Kidney (tissue), 14 donors: ENCODE data around the gene ISL1. TPM values are rescaled to one million over a fixed set of nuclear protein-coding genes. Genes with fewer than 3 reads are reported as not detected.

Experiments
- DNase-seq, 5 donors: peaks; one replicate each; pipeline ENCODE4 v3.0.0-alpha.2; 2013 to 2020
- FAIRE-seq: peaks from 2 replicates; lab custom pipeline; 2012; peaks lifted over from hg19 to GRCh38; lab: Jason Lieb, UNC
- H3K27ac ChIP-seq, 2 donors: one replicate each; pipeline ENCODE4 v1.7.0; 2013; ENCODE audit warnings: low read depth in 2 of 2, low read length in 2 of 2, inconsistent platforms in 1 of 2
- H3K27me3 ChIP-seq: one replicate; pipeline ENCODE4 v1.7.1; 2013; ENCODE audit warnings: low read length, inconsistent platforms; ENCODE audit not compliant: control insufficient read depth, insufficient read depth
- H3K36me3 ChIP-seq, 3 donors: one replicate each; pipeline versions ENCODE4 v1.7.0 to v1.7.1; 2013; ENCODE audit warnings: low read length in 3 of 3, control low read depth in 1 of 3, inconsistent platforms in 1 of 3; ENCODE audit not compliant: insufficient read depth in 3 of 3, control insufficient read depth in 2 of 3
- H3K4me1 ChIP-seq, 3 donors: one replicate each; pipeline versions ENCODE4 v1.7.0 to v1.7.1; 2013; ENCODE audit warnings: low read length in 3 of 3, inconsistent platforms in 1 of 3, low read depth in 1 of 3; ENCODE audit not compliant: control insufficient read depth in 2 of 3, insufficient read depth in 2 of 3
- H3K4me3 ChIP-seq, 3 donors: one replicate each; pipeline versions ENCODE4 v1.7.0 to v1.8.1; 2013; ENCODE audit warnings: low read length in 3 of 3, control low read depth in 1 of 3, inconsistent platforms in 1 of 3
- H3K9ac ChIP-seq, 3 donors: one replicate each; pipeline versions ENCODE4 v1.7.0 to v1.7.1; 2013; ENCODE audit warnings: low read length in 3 of 3, control low read depth in 1 of 3, inconsistent platforms in 1 of 3
- H3K9me3 ChIP-seq, 3 donors: one replicate each; pipeline versions ENCODE4 v1.7.0 to v1.7.1; 2013; ENCODE audit warnings: low read length in 3 of 3, control low read depth in 1 of 3, inconsistent platforms in 1 of 3; ENCODE audit not compliant: control insufficient read depth in 2 of 3, insufficient read depth in 1 of 3
- CTCF ChIP-seq: IDR thresholded peaks from 3 replicates; pipeline ENCODE4 v1.5.1; 2012; ENCODE audit warnings: mild to moderate bottlenecking, moderate library complexity, borderline replicate concordance; ENCODE audit not compliant: insufficient read depth; ENCODE audit errors: extremely low read depth
- intact Hi-C: fragments of 100-400 bp; cut with DNase I; formaldehyde crosslinking; loops from one replicate; pipeline ENCODE4 v1.11.1; 2022
- polyA plus RNA-seq: library from polyadenylated mRNA; stranded (reverse); fragments of 350-450 nt; fragmentation: Illumina TruSeq; extraction: RNeasy Lipid Tissue Mini Kit (QIAGEN cat#74804); gene quantifications from one replicate; pipeline ENCODE4 v1.2.3, GENCODE V29; 2014; ENCODE audit warnings: low read depth, low replicate concordance; ENCODE audit not compliant: insufficient read depth
- total RNA-seq: library from RNA; stranded (reverse); fragmentation: NEBNext Ultra II Directional; extraction: Animal tissue kit (Norgen Biotek cat#: 25700); gene quantifications from one replicate; pipeline ENCODE4 v1.2.1, GENCODE V29; 2021
- donor health status: control.
- donor health status: control.
- donor health status: control.
- donor health status: control.
- donor health status: control.
- donor health status: DM: yes; HTN: yes; CAD: no.
- donor health status: Normal renal cell carcinoma (clear cell type).

ISL1 gene
- total and polyA plus RNA-seq, 2 donors from 2014 or later = not detected

- no peak for FAIRE-seq
Measured at GRCh38 chr5:51411921-51412325, 28.7 kb downstream of the ISL1 start.

GRCh38 chr5:51414516-51414915 is 31.3 kb downstream of the ISL1 start:
- no peak overlapping the region for H3K4me3 ChIP-seq
- FAIRE-seq = no peak

More at GRCh38 chr5:51411921-51412325, 28.7 kb downstream of the ISL1 start:
- H3K36me3 ChIP-seq = no peaks in the 10 kb centered on the region
- no peak overlapping the region for H3K4me3 ChIP-seq
- H3K27ac ChIP-seq = no peak overlapping the region
- H3K9me3 ChIP-seq = no peaks in the 10 kb centered on the region
- DNase-seq = no peak
- no peaks in the 10 kb centered on the region for H3K27me3 ChIP-seq
- no peaks in the 10 kb centered on the region for H3K4me1 ChIP-seq
- no peak for TF ChIP-seq CTCF
- intact Hi-C loops = no loop called here
- H3K9ac ChIP-seq = no peak overlapping the region

GRCh38 chr5:51416149-51416548 is 32.9 kb downstream of the ISL1 start:
- H3K4me3 ChIP-seq = no peak overlapping the region
- no peaks in the 10 kb centered on the region for H3K36me3 ChIP-seq
- TF ChIP-seq CTCF = no peak
- H3K9me3 ChIP-seq = no peaks in the 10 kb centered on the region
- DNase-seq = no peak
- no peak overlapping the region for H3K27ac ChIP-seq
- intact Hi-C loops = no loop called here
- no peak for FAIRE-seq
- no peak overlapping the region for H3K9ac ChIP-seq
- no peaks in the 10 kb centered on the region for H3K4me1 ChIP-seq
- no peaks in the 10 kb centered on the region for H3K27me3 ChIP-seq

More at GRCh38 chr5:51414516-51414915, 31.3 kb downstream of the ISL1 start:
- Histone ChIP-seq H3K9me3 (no peaks in the 10 kb centered on the region), H3K4me1 (no peaks in the 10 kb centered on the region), H3K27ac (no peak overlapping the region), H3K9ac (no peak overlapping the region), H3K27me3 (no peaks in the 10 kb centered on the region), H3K36me3 (no peaks in the 10 kb centered on the region)
- intact Hi-C loops = no loop called here
- no peak for DNase-seq
- no peak for TF ChIP-seq CTCF
